Neural progenitor cell (in vitro differentiated cells): ENCODE measurements around the gene GATA5.

Source experiments
- EZH2 ChIP-seq: fragments of 200-600 bp; sonication (generic); IDR thresholded peaks from 2 replicates; pipeline ENCODE4 v1.6.1; 2017; ENCODE audit warnings: antibody characterized with exemption, mild to moderate bottlenecking, moderate library complexity
- EZH2phosphoT487 ChIP-seq: fragments of 200-600 bp; sonication (generic); IDR thresholded peaks from 2 replicates; pipeline ENCODE4 v1.6.1; 2017; ENCODE audit warnings: antibody characterized with exemption
- TF ChIP-seq, protein P1 (sequence below): fragments of 200-600 bp; sonication (generic); IDR thresholded peaks from 2 replicates; pipeline ENCODE4 v1.5.1; 2017; ENCODE audit warnings: antibody characterized with exemption, mild to moderate bottlenecking

DNA sequence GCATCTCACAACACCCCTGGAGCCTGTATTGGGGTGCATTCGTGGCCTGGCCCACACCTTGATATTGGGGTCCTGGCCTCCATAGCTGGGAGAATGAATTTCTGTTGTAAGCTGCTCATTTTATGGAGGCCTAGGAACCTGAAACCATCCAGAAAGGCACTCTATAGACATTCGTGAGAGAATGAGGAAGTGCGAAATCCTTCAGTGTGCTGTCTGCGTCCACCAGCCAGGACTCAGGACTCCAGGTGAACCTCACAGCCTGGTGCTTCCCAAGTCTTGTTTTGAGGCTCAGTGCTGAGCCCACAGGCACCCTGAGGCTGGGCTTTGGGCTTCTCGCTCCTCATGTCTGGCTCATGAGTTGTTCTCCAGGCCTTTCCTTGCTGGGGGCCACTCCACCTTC is 36.6 kb downstream of the GATA5 start:
- TF ChIP-seq, protein P1, sequence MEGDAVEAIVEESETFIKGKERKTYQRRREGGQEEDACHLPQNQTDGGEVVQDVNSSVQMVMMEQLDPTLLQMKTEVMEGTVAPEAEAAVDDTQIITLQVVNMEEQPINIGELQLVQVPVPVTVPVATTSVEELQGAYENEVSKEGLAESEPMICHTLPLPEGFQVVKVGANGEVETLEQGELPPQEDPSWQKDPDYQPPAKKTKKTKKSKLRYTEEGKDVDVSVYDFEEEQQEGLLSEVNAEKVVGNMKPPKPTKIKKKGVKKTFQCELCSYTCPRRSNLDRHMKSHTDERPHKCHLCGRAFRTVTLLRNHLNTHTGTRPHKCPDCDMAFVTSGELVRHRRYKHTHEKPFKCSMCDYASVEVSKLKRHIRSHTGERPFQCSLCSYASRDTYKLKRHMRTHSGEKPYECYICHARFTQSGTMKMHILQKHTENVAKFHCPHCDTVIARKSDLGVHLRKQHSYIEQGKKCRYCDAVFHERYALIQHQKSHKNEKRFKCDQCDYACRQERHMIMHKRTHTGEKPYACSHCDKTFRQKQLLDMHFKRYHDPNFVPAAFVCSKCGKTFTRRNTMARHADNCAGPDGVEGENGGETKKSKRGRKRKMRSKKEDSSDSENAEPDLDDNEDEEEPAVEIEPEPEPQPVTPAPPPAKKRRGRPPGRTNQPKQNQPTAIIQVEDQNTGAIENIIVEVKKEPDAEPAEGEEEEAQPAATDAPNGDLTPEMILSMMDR, result no peak
- TF ChIP-seq EZH2 (no peak), EZH2phosphoT487 (no peak)
